ENCODE results near the gene SGPL1. TPM values are rescaled to one million over a fixed set of nuclear protein-coding genes. Genes with fewer than 3 reads are reported as not detected.

The SGPL1 gene
- total and polyA plus RNA-seq, 10 of the 15 experiments (the other 5 are each of a cell fraction or from before 2014, with no cell fraction given) = 4.9 to 20.7 (median 10.6) TPM

GRCh38 chr10:70916241-70916640 is 100.5 kb downstream of the SGPL1 start:
- no peak overlapping the region for H3K4me2 ChIP-seq (ENCODE audit: control insufficient read depth, insufficient read depth)
- CTCF ChIA-PET = interaction anchor here (0.6 kb wide), 1 partner anchor 9 kb away, joined by 4 read pairs; no protein-coding TSS in a partner anchor
- H3K79me2 ChIP-seq (ENCODE audit: control insufficient read depth, insufficient read depth, low read length) = no peaks in the 10 kb centered on the region
- BruUV-seq (replicated peaks) = no TSS peak
- FAIRE-seq (no peak), ATAC-seq (no peak), DNase-seq (ENCODE audit: low read depth, low spot score) (no peak)
- SMC1A ChIA-PET (ENCODE audit: uncharacterized antibody, unreplicated experiment) = no interaction called here
- RAD21 ChIA-PET (ENCODE audit: unreplicated experiment) = no interaction called here
- H3K4me3 ChIP-seq = no peak overlapping the region
- POLR2A ChIA-PET = no interaction called here
- 29% methylated on average over 6 of the region's 6 CpGs for WGBS (ENCODE audit: insufficient coverage, insufficient replicate concordance, low lambda C conversion rate, missing lambda C conversion rate)
- no peaks in the 10 kb centered on the region for H3K4me1 ChIP-seq (ENCODE audit: control insufficient read depth, insufficient read depth, low read length)
- no peak overlapping the region for H3K9ac ChIP-seq (ENCODE audit: control insufficient read depth, insufficient read depth, low read length)
- intact Hi-C loops (cut with micrococcal nuclease; ENCODE audit: unreplicated experiment) = no loop called here
- H3K27ac ChIP-seq (ENCODE audit: control insufficient read depth, insufficient read depth) = no peak overlapping the region
- no peaks in the 10 kb centered on the region for H3K9me3 ChIP-seq (replicated peaks; ENCODE audit: control insufficient read depth, insufficient read depth, low read length)
- in situ Hi-C loops (cut with MboI) = no loop called here
- no peaks in the 10 kb centered on the region for H3K36me3 ChIP-seq (ENCODE audit: control insufficient read depth in 2 of 2, insufficient read depth in 2 of 2, low read length in 1 of 2)
- peaks cover 0 to 3% of the 10 kb centered on the region in 2 experiments; a peak in 2 of 4 replicates for H3K27me3 ChIP-seq (replicated peaks in 1 of 2; ENCODE audit: control insufficient read depth in 2 of 2, insufficient read depth in 2 of 2, low read length in 1 of 2)
- H4K20me1 ChIP-seq (ENCODE audit: control insufficient read depth, insufficient read depth) = no peaks in the 10 kb centered on the region
- H2AFZ ChIP-seq (ENCODE audit: control insufficient read depth, low read depth, low read length) = no peak overlapping the region
- TF ChIP-seq DPF2 (IDR thresholded peaks at IDR 0.05) = no peak
- TF ChIP-seq BRCA1 (IDR thresholded peaks at IDR 0.05; ENCODE audit: low read depth, low read length) = no peak
- TF ChIP-seq ZBTB11 (CRISPR knock-in tag; IDR thresholded peaks at IDR 0.05) = no peak
- TF ChIP-seq BMI1 (IDR thresholded peaks at IDR 0.05; ENCODE audit: borderline replicate concordance) = no peak
- TF ChIP-seq ETV6 (conservative IDR thresholded peaks at IDR 0.05 in 1 of 2, IDR thresholded peaks at IDR 0.05 in 1 of 2; ENCODE audit: borderline replicate concordance in 1 of 2, low read depth in 1 of 2) = no peak
- TF ChIP-seq JUND (IDR thresholded peaks at IDR 0.05; ENCODE audit: low read depth, low read length) = no peak
- TF ChIP-seq ZNF687 (IDR thresholded peaks at IDR 0.05) = no peak
- no peak for TF ChIP-seq RBBP5 (conservative IDR thresholded peaks at IDR 0.05)
- no peak for TF ChIP-seq RELA (IDR thresholded peaks at IDR 0.05; ENCODE audit: borderline replicate concordance, partially characterized antibody)
- TF ChIP-seq CBFB (IDR thresholded peaks at IDR 0.05; ENCODE audit: low read depth) = no peak
- no peak for TF ChIP-seq SMAD1 (IDR thresholded peaks at IDR 0.05; ENCODE audit: low read depth, partially characterized antibody)
- TF ChIP-seq CBX3 (IDR thresholded peaks at IDR 0.05; ENCODE audit: borderline replicate concordance, low read depth) = no peak
- TF ChIP-seq RB1 (IDR thresholded peaks at IDR 0.05; ENCODE audit: borderline replicate concordance) = no peak
- TF ChIP-seq PKNOX1 (IDR thresholded peaks at IDR 0.05) = no peak
- TF ChIP-seq SRF (IDR thresholded peaks at IDR 0.05; ENCODE audit: low read depth in 2 of 2, low read length in 2 of 2) = no peak
- no peak for TF ChIP-seq MEF2B (IDR thresholded peaks at IDR 0.05; ENCODE audit: partially characterized antibody, poor library complexity, severe bottlenecking)

All from GM12878 (cell line).